ENCODE results near the gene MGAT4A.
A peak's percentile ranks its signal among the peaks of the same experiment; 100 is the strongest.

DNA sequence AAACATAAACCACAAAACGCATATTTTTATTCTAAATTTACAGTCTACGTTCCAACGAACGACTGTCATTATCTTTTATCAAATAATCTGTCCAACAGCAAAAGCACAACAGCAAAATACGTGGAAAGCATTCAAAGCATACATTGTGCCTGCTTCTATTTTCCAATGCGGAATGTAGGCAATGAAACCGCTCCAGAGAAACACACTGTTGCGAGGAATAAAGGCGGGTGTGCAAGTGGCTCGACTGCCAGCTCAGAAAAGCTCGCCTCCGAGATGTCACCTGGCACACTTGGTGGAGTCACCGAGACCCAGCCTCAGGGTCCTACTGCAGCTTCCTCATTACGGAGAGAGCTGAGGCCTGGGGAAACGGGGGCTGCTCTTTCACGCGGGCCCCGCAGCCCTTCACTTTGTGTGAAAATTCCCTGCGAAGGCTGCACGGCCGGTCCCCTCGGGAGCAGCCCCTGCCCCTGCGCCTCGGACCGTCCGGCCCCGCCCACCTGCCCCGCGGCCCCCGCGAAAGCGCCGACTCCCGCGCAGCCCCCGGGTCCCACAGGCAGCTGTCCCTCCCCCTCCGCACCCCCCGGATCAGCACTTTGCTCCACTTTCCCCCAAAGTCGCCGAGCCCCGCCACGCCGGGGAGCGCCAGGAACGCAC is 752 bp downstream of the MGAT4A start:
- TF ChIP-seq, protein P1, sequence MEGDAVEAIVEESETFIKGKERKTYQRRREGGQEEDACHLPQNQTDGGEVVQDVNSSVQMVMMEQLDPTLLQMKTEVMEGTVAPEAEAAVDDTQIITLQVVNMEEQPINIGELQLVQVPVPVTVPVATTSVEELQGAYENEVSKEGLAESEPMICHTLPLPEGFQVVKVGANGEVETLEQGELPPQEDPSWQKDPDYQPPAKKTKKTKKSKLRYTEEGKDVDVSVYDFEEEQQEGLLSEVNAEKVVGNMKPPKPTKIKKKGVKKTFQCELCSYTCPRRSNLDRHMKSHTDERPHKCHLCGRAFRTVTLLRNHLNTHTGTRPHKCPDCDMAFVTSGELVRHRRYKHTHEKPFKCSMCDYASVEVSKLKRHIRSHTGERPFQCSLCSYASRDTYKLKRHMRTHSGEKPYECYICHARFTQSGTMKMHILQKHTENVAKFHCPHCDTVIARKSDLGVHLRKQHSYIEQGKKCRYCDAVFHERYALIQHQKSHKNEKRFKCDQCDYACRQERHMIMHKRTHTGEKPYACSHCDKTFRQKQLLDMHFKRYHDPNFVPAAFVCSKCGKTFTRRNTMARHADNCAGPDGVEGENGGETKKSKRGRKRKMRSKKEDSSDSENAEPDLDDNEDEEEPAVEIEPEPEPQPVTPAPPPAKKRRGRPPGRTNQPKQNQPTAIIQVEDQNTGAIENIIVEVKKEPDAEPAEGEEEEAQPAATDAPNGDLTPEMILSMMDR (IDR thresholded peaks at IDR 0.05), result no peak
- TF ChIP-seq POLR2A (IDR thresholded peaks at IDR 0.05) (peak in 1 of 2 donors; percentile 6), EP300 (IDR thresholded peaks at IDR 0.05) (no peak)
